Measurements from ENCODE around the gene C12orf57.

DNA sequence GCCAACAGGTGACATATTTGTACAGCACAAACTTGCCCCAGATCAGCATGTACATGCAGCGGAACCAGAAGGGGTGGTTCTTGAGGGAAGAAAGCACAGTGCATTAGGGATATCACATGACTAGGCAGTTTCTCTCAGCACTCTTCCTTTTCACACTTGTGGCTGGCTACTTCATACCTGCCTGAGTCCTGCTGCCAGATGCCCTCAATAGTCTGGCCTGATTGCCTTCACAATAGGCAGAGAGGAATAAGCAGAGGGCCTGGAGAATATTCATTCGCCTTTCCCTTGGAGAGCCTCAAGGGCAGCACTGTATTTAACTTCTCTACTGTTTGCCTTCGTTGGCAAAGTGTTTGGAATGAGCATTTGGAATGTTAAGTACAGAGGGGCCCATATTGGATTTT is 34.8 kb downstream of the C12orf57 start:
- TF ChIP-seq, protein P1, sequence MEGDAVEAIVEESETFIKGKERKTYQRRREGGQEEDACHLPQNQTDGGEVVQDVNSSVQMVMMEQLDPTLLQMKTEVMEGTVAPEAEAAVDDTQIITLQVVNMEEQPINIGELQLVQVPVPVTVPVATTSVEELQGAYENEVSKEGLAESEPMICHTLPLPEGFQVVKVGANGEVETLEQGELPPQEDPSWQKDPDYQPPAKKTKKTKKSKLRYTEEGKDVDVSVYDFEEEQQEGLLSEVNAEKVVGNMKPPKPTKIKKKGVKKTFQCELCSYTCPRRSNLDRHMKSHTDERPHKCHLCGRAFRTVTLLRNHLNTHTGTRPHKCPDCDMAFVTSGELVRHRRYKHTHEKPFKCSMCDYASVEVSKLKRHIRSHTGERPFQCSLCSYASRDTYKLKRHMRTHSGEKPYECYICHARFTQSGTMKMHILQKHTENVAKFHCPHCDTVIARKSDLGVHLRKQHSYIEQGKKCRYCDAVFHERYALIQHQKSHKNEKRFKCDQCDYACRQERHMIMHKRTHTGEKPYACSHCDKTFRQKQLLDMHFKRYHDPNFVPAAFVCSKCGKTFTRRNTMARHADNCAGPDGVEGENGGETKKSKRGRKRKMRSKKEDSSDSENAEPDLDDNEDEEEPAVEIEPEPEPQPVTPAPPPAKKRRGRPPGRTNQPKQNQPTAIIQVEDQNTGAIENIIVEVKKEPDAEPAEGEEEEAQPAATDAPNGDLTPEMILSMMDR (IDR thresholded peaks at IDR 0.05), result no peak
- no peak for TF ChIP-seq ZFX (IDR thresholded peaks at IDR 0.05; ENCODE audit: borderline replicate concordance)
